ENCODE data around the gene AP2S1.

GRCh38 chr19:46797881-46798280 lies 52.8 kb downstream of the AP2S1 start:
- TF ChIP-seq ZNF580 (tag by site-specific recombination; IDR thresholded peaks at IDR 0.05) (no peak), ZNF776 (tag by site-specific recombination; IDR thresholded peaks at IDR 0.05; ENCODE audit: borderline replicate concordance) (no peak), CTCF (tag by site-specific recombination; IDR thresholded peaks at IDR 0.05) (no peak), ZNF23 (tag by site-specific recombination; IDR thresholded peaks at IDR 0.05; ENCODE audit: borderline replicate concordance) (no peak), ZNF558 (tag by site-specific recombination; IDR thresholded peaks at IDR 0.05) (no peak), ZNF391 (tag by site-specific recombination; IDR thresholded peaks at IDR 0.05; ENCODE audit: borderline replicate concordance, low read depth) (no peak), ZNF585B (tag by site-specific recombination; IDR thresholded peaks at IDR 0.05) (no peak), OSR2 (tag by site-specific recombination; IDR thresholded peaks at IDR 0.05) (no peak), ZNF274 (IDR thresholded peaks at IDR 0.05; ENCODE audit: low read length) (no peak), ZNF274 (tag by site-specific recombination; IDR thresholded peaks at IDR 0.05; ENCODE audit: borderline replicate concordance) (no peak), ZBTB20 (tag by site-specific recombination; IDR thresholded peaks at IDR 0.05) (no peak), YY1 (tag by site-specific recombination; IDR thresholded peaks at IDR 0.05) (no peak), ZBTB17 (tag by site-specific recombination; IDR thresholded peaks at IDR 0.05) (no peak), ZNF211 (tag by site-specific recombination; IDR thresholded peaks at IDR 0.05; ENCODE audit: low read depth) (no peak), ZNF292 (tag by site-specific recombination; IDR thresholded peaks at IDR 0.05; ENCODE audit: borderline replicate concordance, low read depth) (no peak)

Measured in HEK293 (cell line).